Measurements from ENCODE around the gene DHRSX.
"Not testable (repeated sequence)": the region's sequence is repeated elsewhere in the genome, so short reads cannot be mapped to it uniquely, and the experiment has no call there.

Gene DHRSX

DNA sequence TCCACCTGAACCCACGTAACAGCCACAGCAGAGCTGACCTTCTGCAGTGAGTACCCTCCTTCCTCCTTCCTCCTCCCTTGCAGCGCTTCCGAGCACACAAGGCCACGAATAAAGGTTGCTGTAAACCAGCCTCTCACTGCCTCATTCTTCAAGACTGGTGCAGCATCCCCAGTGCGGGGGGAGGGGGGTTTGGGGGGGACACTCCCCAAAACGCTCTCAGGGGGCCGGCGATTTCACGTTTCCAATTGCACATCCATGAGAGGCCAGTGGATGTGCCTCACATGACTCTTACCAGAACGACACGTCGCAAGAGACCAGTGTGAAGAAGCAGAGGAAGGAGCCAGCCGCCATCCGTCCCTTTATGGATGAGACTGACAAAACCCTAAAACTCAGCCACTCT lies 5.2 kb downstream of the DHRSX start:
- DNase-seq = no peak

DNA sequence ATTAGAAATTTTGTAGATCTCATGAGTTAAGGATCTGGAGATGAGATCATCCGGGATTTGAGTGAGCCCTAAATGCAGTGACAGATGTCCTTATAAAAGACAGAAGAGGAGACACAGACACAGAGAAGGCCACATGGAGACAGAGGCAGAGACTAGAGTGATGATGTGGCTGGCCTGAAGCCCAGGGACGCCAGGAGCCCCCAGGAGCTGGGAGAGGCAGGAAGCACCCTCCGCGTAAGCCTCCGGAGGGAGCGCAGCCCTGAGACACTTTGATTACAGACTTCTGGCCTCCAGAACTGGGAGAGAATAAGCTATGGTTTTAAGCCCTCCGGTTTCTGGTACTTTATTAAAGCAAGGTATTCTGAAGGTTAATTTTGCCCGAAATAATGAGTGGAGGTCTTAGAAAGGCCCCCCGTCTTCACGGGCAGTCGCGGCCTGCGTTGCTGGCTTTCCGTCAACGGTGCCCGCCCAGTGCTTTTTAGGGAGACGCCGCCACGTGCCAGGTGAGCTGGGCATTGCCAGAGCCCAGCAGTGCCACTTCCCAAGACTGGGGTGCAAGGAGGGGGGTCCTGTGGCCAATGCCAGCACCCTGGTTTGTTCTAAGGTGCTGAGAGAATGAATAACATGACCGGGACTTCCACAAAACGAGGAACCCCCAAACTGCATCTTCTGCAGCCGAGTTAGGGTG lies 8.1 kb downstream of the DHRSX start:
- DNase-seq = no peak

GRCh38 chrX:2490634-2491033 lies 10.1 kb downstream of the DHRSX start:
- DNase-seq = no peak

DNA sequence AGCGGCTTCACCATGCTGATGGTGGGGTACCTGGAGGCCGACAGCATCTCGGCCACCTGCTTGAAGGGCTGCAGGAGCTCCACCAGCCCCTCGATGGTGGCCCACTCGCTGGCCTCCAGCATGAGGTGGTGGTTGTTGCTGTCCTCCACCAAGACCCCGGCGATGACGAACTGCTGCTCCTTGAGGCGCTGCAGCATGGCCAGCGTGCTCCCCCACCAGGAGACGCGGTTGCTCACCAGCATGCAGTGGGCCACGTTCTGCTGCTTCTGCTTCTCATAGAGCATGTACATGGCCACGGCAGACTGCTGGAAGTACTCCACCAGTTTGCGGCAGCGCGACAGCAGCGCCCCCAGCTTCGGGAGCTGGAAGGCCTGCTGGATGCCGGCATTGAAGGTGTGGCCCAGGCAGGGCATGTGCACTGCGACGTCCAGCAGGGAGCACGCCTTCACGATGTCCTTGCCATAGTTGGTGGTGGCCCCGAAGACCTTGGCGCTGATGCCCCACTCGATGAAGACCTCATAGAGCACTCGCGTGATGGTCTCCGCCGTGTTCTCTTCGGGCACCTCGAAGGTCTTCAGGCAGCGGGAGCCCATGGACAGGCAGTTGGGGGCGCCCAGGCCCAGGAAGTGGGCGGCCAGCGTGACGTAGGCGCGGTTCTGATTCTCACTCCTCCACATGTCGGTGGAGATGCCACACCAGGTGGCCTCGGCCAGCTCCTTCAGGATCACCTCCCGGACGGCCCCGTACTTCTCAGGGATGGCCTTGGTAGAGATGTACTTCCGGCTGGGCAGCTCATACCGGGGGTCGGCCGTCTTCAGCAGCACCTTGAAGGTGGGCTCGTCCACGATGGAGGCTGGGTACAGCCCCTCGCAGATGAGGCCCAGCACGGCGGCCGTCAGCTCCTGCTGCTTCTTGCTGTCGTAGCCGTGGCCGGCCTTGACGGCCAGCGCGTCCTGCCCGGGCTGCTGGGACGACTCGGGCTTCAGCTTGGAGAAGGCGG lies 11.0 kb downstream of the DHRSX start:
- DNase-seq = no peak

DNA sequence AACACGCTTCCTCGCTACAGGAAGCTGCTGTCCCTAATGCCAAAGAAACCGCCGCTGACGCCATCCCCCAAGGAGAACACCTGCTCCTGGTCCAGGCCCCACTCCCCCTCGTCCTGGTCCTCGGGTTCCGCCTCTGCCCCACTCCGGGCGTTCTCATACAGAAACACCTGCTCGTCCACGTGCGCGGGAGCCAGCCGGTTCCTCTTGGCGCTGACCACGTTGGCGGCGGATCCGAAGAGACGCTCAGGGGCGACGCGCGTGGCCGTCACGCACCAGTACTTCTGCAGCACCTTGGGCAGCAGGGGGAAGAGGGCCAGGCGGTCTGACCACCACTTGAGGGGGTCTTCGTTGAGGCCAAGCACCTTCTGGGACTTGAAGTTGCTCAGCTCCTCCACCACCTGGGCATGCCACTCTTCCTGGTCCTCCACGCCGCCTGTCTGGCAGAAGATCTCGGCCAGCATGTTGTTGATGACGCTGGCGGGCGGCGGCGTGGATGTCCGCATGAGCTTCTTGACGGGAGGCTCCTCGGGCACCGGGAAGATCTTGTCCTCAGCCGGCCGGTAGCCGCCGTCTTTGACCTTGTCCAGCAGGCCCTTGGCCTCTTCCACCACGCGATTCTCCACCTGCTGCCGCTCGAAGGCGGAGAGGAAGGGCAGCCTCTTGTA lies 12.0 kb downstream of the DHRSX start:
- no peak for DNase-seq

DNA sequence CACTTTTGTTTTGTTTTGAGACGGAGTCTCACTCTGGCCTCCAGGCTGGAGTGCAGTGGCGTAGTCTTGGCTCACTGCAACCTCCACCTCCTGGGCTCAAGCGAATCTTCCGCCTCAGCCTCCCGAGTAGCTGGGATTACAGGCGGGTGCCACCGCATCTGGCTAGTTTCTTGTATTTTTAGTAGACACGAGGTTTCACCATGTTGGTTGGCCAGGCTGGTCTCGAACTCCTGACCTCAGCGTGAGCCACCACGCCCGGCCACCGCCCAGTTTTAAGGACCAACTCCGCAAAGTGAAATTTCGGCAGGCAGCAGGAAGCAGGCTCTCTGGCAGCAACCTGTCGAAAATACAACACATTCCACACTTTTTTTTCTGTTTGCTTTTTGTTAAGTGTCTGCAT lies 13.4 kb downstream of the DHRSX start:
- DNase-seq = no peak

- DNase-seq = no peak
Measured at GRCh38 chrX:2486476-2487133, 14.2 kb downstream of the DHRSX start.

GRCh38 chrX:2485789-2486345 lies 14.9 kb downstream of the DHRSX start:
- DNase-seq = no peak

DNA sequence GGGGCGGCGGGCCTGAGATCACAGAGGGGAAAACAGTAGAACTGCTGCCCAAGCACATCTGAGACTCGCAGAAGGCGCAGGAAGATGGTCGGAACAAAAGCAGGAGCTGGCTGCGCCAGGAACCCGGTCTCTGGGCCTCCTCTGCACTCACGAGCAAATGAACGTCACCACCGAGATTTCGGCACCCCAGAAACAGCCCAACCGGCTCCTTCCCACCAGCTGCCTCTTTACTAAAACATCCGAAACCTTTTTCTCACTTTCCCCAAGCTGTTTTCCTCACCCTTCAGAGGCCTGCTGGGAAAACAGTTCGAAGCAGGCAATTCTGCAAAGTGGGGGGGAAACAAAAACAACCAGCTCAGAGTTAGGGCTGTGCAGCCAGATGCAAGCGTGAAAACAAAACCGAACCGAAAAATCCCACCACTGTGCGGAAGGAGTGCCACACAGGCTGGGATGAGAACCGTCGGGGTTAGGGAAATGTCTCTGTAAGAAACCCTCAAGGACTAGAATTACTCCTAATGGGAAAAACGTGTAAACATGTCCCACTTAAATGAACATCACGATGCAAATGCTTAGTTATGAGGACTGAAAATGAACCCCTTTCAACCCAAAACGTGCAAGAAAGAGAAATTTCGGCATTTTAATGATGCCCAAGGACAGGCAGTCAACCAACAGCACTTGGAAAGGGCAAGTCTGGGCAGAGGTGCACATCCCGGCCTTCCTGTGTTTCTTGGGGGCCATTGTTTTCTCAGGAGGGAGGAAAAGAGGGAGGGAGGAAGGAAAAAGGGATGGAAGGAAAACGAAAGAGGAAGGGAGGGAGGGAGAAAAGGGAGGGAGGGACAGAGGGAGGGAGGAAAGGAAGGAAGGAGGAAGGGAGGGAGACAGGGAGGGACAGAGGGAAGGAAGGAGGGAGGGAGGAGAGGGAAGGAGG lies 15.8 kb downstream of the DHRSX start:
- no peak for DNase-seq

DNA sequence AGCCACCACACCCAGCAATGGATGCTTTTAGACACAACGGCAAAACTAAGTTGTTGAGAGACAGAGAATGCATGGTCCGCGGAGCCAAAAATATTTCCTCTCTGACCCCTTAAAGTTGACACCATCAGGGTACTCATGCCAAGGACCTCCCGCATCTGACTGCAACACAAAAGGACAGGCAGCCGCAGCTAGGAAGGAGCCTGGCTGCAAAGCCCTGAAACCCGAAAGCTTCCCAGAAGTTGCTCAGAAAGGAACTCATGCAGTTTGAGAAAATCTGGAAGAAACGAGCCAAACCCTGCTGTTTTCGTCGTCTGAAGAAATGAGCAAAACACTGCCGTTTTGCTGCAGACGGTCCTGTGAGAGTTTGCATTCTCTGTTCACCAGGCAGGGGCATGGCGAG lies 16.5 kb downstream of the DHRSX start:
- DNase-seq = no peak

DNA sequence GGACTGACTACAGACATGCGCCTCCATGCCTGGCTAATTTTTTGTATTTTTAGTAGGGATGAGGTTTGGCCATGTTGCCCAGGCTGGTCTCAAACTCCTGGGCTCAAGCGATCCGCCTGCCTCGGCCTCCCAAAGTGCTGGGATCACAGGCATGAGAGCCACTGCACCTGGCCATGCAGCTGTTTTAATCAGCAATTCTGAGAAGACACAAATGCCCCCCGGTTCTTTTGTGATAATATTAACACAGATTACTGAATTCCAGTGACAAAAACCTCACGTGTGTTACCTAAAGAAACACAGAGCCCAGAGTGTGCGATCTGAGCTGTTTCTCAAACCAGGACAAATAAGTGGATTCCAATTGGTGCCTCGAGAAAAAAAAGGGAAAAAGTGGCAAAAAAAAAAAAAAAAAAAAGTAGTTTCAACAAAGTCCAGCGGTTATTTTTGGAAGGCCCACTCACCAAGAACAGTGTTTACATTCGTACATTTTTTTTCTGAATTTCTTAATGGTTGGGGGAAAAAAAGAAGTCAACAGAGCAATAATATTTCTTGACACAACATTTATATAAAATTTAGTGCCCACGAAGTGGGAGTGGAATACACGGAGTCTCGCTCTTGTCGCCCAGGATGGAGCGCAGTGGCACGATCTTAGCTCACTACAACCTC lies 17.2 kb downstream of the DHRSX start:
- DNase-seq = no peak

GRCh38 chrX:2481597-2481996 lies 19.2 kb downstream of the DHRSX start:
- DNase-seq = not testable (repeated sequence)

DNA sequence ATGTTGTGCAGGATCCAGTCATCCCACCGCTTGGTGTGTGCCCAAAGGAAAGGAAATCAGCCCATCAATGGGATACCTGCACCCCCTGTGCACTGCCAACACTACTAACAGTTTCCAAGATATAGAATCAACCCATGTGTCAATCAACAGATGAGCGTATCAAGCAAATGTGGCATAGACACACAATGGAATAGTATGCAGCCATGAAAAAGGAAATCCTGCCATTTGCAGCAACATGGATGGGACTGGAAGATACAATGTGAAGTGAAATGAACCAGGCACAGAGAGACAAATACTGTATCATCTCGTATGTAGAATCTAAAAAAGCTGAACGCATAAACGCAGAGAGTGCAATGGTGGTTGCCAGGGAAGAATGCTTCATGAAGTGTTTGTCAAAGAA lies 20.8 kb downstream of the DHRSX start:
- DNase-seq = not testable (repeated sequence)

DNA sequence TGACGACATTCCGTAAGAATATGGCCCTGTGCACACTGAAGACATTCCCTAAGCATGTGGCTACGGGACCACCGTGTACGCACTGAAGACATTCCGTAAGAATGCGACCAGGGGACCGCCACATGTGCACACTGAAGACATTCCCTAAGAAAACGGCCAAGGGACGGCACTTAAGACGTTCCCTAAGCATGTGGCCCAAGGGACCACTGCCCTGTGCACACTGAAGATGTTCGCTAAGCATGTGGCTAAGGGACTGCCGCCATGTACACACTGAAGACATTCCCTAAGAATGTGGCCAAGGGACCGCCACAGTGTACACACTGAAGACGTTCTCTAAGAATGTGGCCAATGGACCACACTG lies 21.4 kb downstream of the DHRSX start:
- no peak for DNase-seq

GRCh38 chrX:2478546-2479419 lies 22.0 kb downstream of the DHRSX start:
- DNase-seq = no peak

GRCh38 chrX:2477313-2477712 lies 23.5 kb downstream of the DHRSX start:
- DNase-seq = not testable (repeated sequence)

DNA sequence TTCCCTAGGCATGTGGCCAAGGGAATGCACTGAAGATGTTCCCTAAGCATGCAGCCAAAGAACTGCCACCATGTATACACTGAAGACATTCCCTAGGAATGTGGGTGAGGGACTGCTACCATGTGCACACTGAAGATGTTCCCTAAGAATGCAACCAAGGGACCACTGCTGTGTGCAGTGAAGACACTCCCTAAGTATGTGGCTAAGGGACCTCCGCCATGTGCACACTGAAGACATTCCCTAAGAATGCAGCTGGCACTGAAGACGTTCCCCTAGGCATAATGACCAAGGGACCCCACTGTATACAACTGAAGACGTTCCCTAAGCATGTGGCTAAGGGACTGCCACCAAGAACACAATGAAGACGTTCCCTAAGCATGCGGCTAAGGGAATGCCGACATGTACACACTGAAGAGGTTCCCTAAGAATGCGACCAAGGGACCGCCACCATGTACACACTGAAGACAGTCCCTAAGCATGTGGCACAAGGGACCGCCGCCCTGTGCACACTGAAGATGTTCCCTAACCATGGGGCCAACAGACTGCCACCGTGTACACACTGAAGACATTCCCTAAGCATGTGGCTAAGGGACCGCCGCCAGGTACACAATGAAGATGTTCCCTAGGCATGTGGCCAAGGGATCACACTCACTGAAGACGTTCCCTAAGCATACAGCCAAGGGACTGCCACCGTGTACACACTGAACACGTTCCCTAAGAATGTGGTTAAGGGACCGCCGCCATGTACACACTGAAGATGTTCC lies 25.6 kb downstream of the DHRSX start:
- no peak for DNase-seq

GRCh38 chrX:2474280-2474962 lies 26.4 kb downstream of the DHRSX start:
- DNase-seq = no peak

DNA sequence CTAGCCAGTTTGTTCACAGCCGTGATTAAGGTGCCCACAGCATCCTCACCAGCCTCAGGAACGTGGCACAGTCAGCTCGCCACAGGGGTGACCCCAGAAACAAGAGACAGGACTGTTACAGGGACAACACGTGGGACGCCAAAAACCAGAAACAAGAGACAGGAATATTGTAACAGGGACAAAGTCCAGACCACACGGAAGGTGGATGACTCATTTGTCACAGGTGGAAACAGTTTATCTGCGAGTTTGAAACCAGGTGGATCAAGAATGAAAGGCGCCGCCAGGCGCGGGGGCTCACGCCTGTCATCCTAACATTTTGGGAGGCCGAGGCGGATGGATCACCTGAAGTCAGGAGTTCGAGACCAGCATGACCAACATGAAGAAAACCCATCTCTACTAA lies 27.7 kb downstream of the DHRSX start:
- not testable (repeated sequence) for DNase-seq

Data from RPMI8226 (cell line).